GM12874 (cell line): ENCODE measurements around the gene PPA2.

ENCODE experiments used
- CTCF ChIP-seq: IDR thresholded peaks from 2 replicates; pipeline ENCODE4 v1.5.1; 2011; ENCODE audit warnings: low read depth, mild to moderate bottlenecking, control low read depth, low read length, moderate library complexity; ENCODE audit not compliant: insufficient read depth

The PPA2 gene

GRCh38 chr4:105352826-105353225 lies 121.0 kb downstream of the PPA2 start:
- TF ChIP-seq CTCF = no peak

- no peak for TF ChIP-seq CTCF
These were observed 122.0 kb downstream of the PPA2 start for GRCh38 chr4:105351861-105352260.

- no peak for TF ChIP-seq CTCF
These were observed 122.9 kb downstream of the PPA2 start for GRCh38 chr4:105350859-105351490.

GRCh38 chr4:105348719-105349118 lies 125.1 kb downstream of the PPA2 start:
- no peak for TF ChIP-seq CTCF

- TF ChIP-seq CTCF = no peak
These were observed 127.0 kb downstream of the PPA2 start for GRCh38 chr4:105346869-105347268.

- TF ChIP-seq CTCF = no peak
These were observed 128.0 kb downstream of the PPA2 start for GRCh38 chr4:105345838-105346237.

GRCh38 chr4:105345358-105345757 lies 128.5 kb downstream of the PPA2 start:
- TF ChIP-seq CTCF = no peak

- no peak for TF ChIP-seq CTCF
These were observed 129.7 kb downstream of the PPA2 start for GRCh38 chr4:105344141-105344540.
